ENCODE data around the gene MSI2.

- TF ChIP-seq CTCF (IDR thresholded peaks at IDR 0.05; ENCODE audit: insufficient read depth, low read length, poor library complexity, severe bottlenecking) (no peak), EZH2phosphoT487 (conservative IDR thresholded peaks at IDR 0.05; ENCODE audit: low read length) (no peak)
Observed at GRCh38 chr17:57617218-57617617, 360.9 kb downstream of the MSI2 start.

Measured in SU-DHL-6 (cell line).